Epithelial cell of proximal tubule (primary cell): ENCODE data around the gene SLC23A3. TPM values are rescaled to one million over a fixed set of nuclear protein-coding genes. Genes with fewer than 3 reads are reported as not detected.

Experiments
- DNase-seq: peaks from one replicate; pipeline ENCODE4 v3.0.0-alpha.2; 2011; ENCODE audit warnings: low read depth
- H3K4me3 ChIP-seq: 2 replicates; pipeline ENCODE4 v1.5.1; 2011; ENCODE audit warnings: low read depth, mild to moderate bottlenecking, low read length
- CTCF ChIP-seq: conservative IDR thresholded peaks from 2 replicates; pipeline ENCODE4 v1.5.1; 2012; ENCODE audit warnings: low read depth, mild to moderate bottlenecking, low read length
- total RNA-seq: library from RNA; depleted of rRNA; stranded (reverse); fragments of >200 nt; gene quantifications from 2 replicates; pipeline ENCODE4 v1.2.3, GENCODE V29; 2015

Gene SLC23A3
- total RNA-seq, 1 donor from 2014 or later: 0.06 TPM

GRCh38 chr2:219182331-219183150 lies 12.7 kb upstream of the SLC23A3 start:
- no peak overlapping the region for H3K4me3 ChIP-seq
- no peak for DNase-seq
- no peak for TF ChIP-seq CTCF

- no peak for DNase-seq
- TF ChIP-seq CTCF: no peak
Observed at GRCh38 chr2:219181531-219181930, 11.7 kb upstream of the SLC23A3 start.

GRCh38 chr2:219180961-219181360 lies 11.1 kb upstream of the SLC23A3 start:
- no peak for DNase-seq
- no peak for TF ChIP-seq CTCF
- no peak overlapping the region for H3K4me3 ChIP-seq

More at GRCh38 chr2:219181531-219181930, 11.7 kb upstream of the SLC23A3 start:
- no peak overlapping the region for H3K4me3 ChIP-seq

- no peak overlapping the region for H3K4me3 ChIP-seq
- no peak for TF ChIP-seq CTCF
- no peak for DNase-seq
Observed at GRCh38 chr2:219179601-219180465, 10.0 kb upstream of the SLC23A3 start.

GRCh38 chr2:219178377-219179175 lies 8.7 kb upstream of the SLC23A3 start:
- no peak for DNase-seq
- peak overlapping the region; percentile 92 for H3K4me3 ChIP-seq
- TF ChIP-seq CTCF: no peak

GRCh38 chr2:219177552-219178376 lies 7.9 kb upstream of the SLC23A3 start, which contains the start of gene RETREG2:
RETREG2 (plus strand) TSS chr2:219178275; CDS start chr2:219178353, 78 bp downstream.
- peak within 1 kb of the TSS; percentile 92 for H3K4me3 ChIP-seq
- no peak for TF ChIP-seq CTCF
- no peak for DNase-seq
